Activated T-cell treated with anti-CD3 and anti-CD28 coated beads for 1 hour (primary cell): ENCODE data around the gene ZNF267.
"Not testable (repeated sequence)": the region's sequence is repeated elsewhere in the genome, so short reads cannot be mapped to it uniquely, and the experiment has no call there.

Experiments used
- DNase-seq: peaks from one replicate; pipeline ENCODE4 v3.0.0-alpha.2; 2020; ENCODE audit warnings: low read depth

ZNF267 gene

GRCh38 chr16:31879937-31880321 lies 6.3 kb downstream of the ZNF267 start:
- DNase-seq = no peak

- no peak for DNase-seq
These were observed 6.8 kb downstream of the ZNF267 start for GRCh38 chr16:31880322-31880979.

GRCh38 chr16:31886227-31886626 lies 12.6 kb downstream of the ZNF267 start:
- DNase-seq = no peak

- DNase-seq = no peak
These were observed 15.1 kb downstream of the ZNF267 start for GRCh38 chr16:31888735-31889134.

- not testable (repeated sequence) for DNase-seq
These were observed 18.5 kb downstream of the ZNF267 start for GRCh38 chr16:31892111-31892510.

GRCh38 chr16:31893824-31894223 lies 20.2 kb downstream of the ZNF267 start:
- no peak for DNase-seq

GRCh38 chr16:31897283-31897682 lies 23.7 kb downstream of the ZNF267 start:
- DNase-seq = no peak

- no peak for DNase-seq
These were observed 25.9 kb downstream of the ZNF267 start for GRCh38 chr16:31899505-31899904.

- not testable (repeated sequence) for DNase-seq
These were observed 31.0 kb downstream of the ZNF267 start for GRCh38 chr16:31904571-31904970.

GRCh38 chr16:31913668-31914067 lies 40.1 kb downstream of the ZNF267 start:
- DNase-seq = no peak

- DNase-seq = no peak
These were observed 42.5 kb downstream of the ZNF267 start for GRCh38 chr16:31916056-31916488.

- no peak for DNase-seq
These were observed 46.8 kb downstream of the ZNF267 start for GRCh38 chr16:31920373-31920772.

- DNase-seq = not testable (repeated sequence)
These were observed 78.2 kb downstream of the ZNF267 start for GRCh38 chr16:31951806-31952205.

GRCh38 chr16:31952206-31952605 lies 78.6 kb downstream of the ZNF267 start:
- not testable (repeated sequence) for DNase-seq

GRCh38 chr16:31956221-31956620 lies 82.6 kb downstream of the ZNF267 start:
- DNase-seq = not testable (repeated sequence)

- DNase-seq = not testable (repeated sequence)
These were observed 86.7 kb downstream of the ZNF267 start for GRCh38 chr16:31960186-31960910.
